HepG2 (cell line): ENCODE results near the gene ANAPC1. TPM values are rescaled to one million over a fixed set of nuclear protein-coding genes. Genes with fewer than 3 reads are reported as not detected.
A peak's percentile ranks its signal among the peaks of the same experiment; 100 is the strongest.

Experiments
- FOSL2 ChIP-seq: sonication (generic); formaldehyde crosslinking; IDR thresholded peaks from 2 replicates; pipeline ENCODE4 v1.4.0; 2020; ENCODE audit warnings: missing genetic modification reagents
- GZF1 ChIP-seq: sonication (generic); formaldehyde crosslinking; IDR thresholded peaks from 2 replicates; pipeline ENCODE4 v1.5.1; 2020; ENCODE audit warnings: mild to moderate bottlenecking, missing genetic modification reagents
- IRF2 ChIP-seq: IDR thresholded peaks from 2 replicates; pipeline ENCODE4 v1.6.1; 2018; ENCODE audit warnings: missing genetic modification reagents, missing compliant biosample characterization
- ISL2 ChIP-seq: sonication (generic); formaldehyde crosslinking; IDR thresholded peaks from 2 replicates; pipeline ENCODE4 v1.5.0; 2020; ENCODE audit warnings: missing genetic modification reagents
- ISX ChIP-seq: sonication (generic); formaldehyde crosslinking; conservative IDR thresholded peaks from 2 replicates; pipeline ENCODE4 v1.5.0; 2020; ENCODE audit warnings: missing genetic modification reagents
- KLF11 ChIP-seq: IDR thresholded peaks from 2 replicates; pipeline ENCODE4 v1.6.1; 2016; ENCODE audit warnings: missing compliant biosample characterization
- LCORL ChIP-seq, 2 experiments: fragments of 450-650 bp in 1 of 2; sonication (generic) in 1 of 2; formaldehyde crosslinking in 1 of 2; IDR thresholded peaks; 2 replicates each; pipeline versions ENCODE4 v1.5.0 to v1.6.1; 2017 to 2020; ENCODE audit warnings: antibody characterized with exemption in 1 of 2, missing genetic modification reagents in 1 of 2
- NPAS2 ChIP-seq: sonication (generic); formaldehyde crosslinking; IDR thresholded peaks from 2 replicates; pipeline ENCODE4 v1.8.0; 2022; ENCODE audit warnings: mild to moderate bottlenecking, missing genetic modification reagents, borderline replicate concordance
- SOX13 ChIP-seq, 3 experiments: fragments of 450-650 bp in 1 of 3; sonication (generic) in 1 of 3; formaldehyde crosslinking in 1 of 3; IDR thresholded peaks in 2 of 3; conservative IDR thresholded peaks in 1 of 3; 2 replicates each; pipeline versions ENCODE4 v1.5.0 to v1.6.1; 2016 to 2020; ENCODE audit warnings: antibody characterized with exemption in 1 of 3, mild to moderate bottlenecking in 1 of 3, missing compliant biosample characterization in 1 of 3, missing genetic modification reagents in 1 of 3, moderate library complexity in 1 of 3
- ZBTB20 ChIP-seq: sonication (generic); formaldehyde crosslinking; IDR thresholded peaks from 2 replicates; pipeline ENCODE4 v1.8.1; 2023; ENCODE audit warnings: missing genetic modification reagents, low read depth, mild to moderate bottlenecking, borderline replicate concordance
- ZBTB38 ChIP-seq: sonication (generic); formaldehyde crosslinking; IDR thresholded peaks from 2 replicates; pipeline ENCODE4 v1.5.1; 2020; ENCODE audit warnings: mild to moderate bottlenecking, missing genetic modification reagents
- ZFP37 ChIP-seq: sonication (generic); formaldehyde crosslinking; IDR thresholded peaks from 2 replicates; pipeline ENCODE4 v1.4.0; 2020; ENCODE audit warnings: missing genetic modification reagents, borderline replicate concordance
- ZKSCAN5 ChIP-seq: sonication (generic); formaldehyde crosslinking; IDR thresholded peaks from 2 replicates; pipeline ENCODE4 v1.5.1; 2020; ENCODE audit warnings: mild to moderate bottlenecking, missing genetic modification reagents
- ZNF263 ChIP-seq: sonication (generic); formaldehyde crosslinking; IDR thresholded peaks from 2 replicates; pipeline ENCODE4 v1.4.0; 2020; ENCODE audit warnings: missing genetic modification reagents
- ZNF484 ChIP-seq: sonication (generic); formaldehyde crosslinking; IDR thresholded peaks from 2 replicates; pipeline ENCODE4 v1.5.1; 2020; ENCODE audit warnings: mild to moderate bottlenecking, low read depth, missing genetic modification reagents, borderline replicate concordance
- ZNF777 ChIP-seq: sonication (generic); formaldehyde crosslinking; IDR thresholded peaks from 2 replicates; pipeline ENCODE4 v1.4.0; 2020; ENCODE audit warnings: missing genetic modification reagents
- ZNF788 ChIP-seq: sonication (generic); formaldehyde crosslinking; IDR thresholded peaks from 2 replicates; pipeline ENCODE4 v1.5.0; 2020; ENCODE audit warnings: mild to moderate bottlenecking, missing genetic modification reagents, borderline replicate concordance
- polyA plus RNA-seq, 8 experiments: library from polyadenylated mRNA; depleted of rRNA in 3 of 8; stranded (reverse) in 7 of 8; unstranded in 1 of 8; fragments of >200 nt; fragmentation: Illumina TruSeq in 4 of 8; extraction: Trizol in 4 of 8; gene quantifications; 2 replicates each; pipeline versions ENCODE4 v1.2.1 to v1.2.3, GENCODE V29; 2011 to 2016; ENCODE audit warnings: low read depth in 4 of 8, missing spikeins in 1 of 8, mixed read lengths in 1 of 8; ENCODE audit not compliant: insufficient read depth in 1 of 8
- total RNA-seq, 5 experiments: library from RNA; depleted of rRNA; stranded (reverse); fragments of >200 nt; fragmentation: Illumina TruSeq; extraction: Trizol; gene quantifications; 2 replicates each; pipeline ENCODE4 v1.2.3, GENCODE V29; 2016; ENCODE audit warnings: low read depth in 1 of 5
- TF ChIP-seq, protein P1 (sequence below): sonication (generic); formaldehyde crosslinking; IDR thresholded peaks from 2 replicates; pipeline ENCODE4 v1.4.0; 2020; ENCODE audit warnings: missing genetic modification reagents
- TF ChIP-seq, protein P2 (sequence below): sonication (generic); formaldehyde crosslinking; conservative IDR thresholded peaks from 2 replicates; pipeline ENCODE4 v1.4.0; 2020; ENCODE audit warnings: missing genetic modification reagents
- TF ChIP-seq, protein P3 (sequence below): sonication (generic); formaldehyde crosslinking; IDR thresholded peaks from 2 replicates; pipeline ENCODE4 v1.4.0; 2020; ENCODE audit warnings: missing genetic modification reagents

Gene ANAPC1
- total and polyA plus RNA-seq, 2 of the 13 experiments (the other 11 are each of a cell fraction or from before 2014, with no cell fraction given) = 50.0 to 89.7 TPM

DNA sequence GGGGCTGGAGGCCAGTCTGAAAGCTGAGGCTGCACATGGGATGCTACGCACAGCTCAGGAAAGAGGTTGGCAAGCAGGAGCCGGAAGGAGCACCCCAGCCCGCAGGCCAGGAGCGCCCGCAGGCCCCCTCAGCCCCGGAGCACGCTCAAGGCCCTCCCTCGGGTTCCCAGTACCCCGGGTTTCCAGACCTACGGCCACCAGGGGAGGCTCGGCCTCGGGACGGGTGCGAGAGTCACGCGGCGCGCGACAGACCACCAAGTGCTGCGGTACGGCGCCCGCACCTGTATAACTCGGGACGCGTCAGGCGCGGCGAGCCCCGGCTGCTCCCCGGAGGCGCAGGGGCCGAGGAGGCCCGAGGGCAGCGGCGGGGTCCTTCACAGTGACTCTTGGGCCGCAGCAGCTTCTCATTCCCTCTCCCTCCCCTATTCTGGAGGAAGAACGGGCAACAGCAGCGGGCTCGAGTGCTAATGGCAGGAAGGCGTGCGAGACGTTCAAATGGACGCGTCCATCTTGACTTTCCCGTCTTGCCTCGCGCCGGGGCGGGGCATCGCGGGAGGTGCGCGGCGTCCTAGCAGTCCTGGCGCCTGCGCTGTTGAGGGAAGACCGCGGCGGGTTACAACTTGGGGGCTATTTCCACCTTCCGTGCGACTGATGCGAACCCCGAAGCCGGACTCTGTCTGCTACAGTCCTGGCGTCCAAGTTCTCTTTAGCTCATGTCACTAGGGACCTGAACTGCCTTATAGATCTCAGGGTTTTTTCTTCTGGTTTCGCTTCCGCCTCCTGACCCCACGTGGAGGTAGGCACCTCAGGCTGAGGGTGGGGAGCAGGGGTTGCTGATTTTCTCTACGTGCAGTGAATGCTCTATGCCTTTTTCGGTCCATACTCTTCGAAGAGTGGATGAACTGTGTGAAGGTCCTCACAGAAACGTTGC lies at the start of gene ANAPC1 (continued):
- TF ChIP-seq, protein P1, sequence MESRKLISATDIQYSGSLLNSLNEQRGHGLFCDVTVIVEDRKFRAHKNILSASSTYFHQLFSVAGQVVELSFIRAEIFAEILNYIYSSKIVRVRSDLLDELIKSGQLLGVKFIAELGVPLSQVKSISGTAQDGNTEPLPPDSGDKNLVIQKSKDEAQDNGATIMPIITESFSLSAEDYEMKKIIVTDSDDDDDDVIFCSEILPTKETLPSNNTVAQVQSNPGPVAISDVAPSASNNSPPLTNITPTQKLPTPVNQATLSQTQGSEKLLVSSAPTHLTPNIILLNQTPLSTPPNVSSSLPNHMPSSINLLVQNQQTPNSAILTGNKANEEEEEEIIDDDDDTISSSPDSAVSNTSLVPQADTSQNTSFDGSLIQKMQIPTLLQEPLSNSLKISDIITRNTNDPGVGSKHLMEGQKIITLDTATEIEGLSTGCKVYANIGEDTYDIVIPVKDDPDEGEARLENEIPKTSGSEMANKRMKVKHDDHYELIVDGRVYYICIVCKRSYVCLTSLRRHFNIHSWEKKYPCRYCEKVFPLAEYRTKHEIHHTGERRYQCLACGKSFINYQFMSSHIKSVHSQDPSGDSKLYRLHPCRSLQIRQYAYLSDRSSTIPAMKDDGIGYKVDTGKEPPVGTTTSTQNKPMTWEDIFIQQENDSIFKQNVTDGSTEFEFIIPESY (CRISPR knock-in tag) = no peak; the same call in 1 of the 2 replicates
- TF ChIP-seq NPAS2 (no peak), ZNF777 (CRISPR knock-in tag) (peak; percentile 37; the same call in 1 of the 2 replicates), GZF1 (peak; percentile 59), ISX (CRISPR knock-in tag) (no peak), SOX13 (IDR thresholded peaks at IDR 0.05) (peak; percentile 45; the same call in 1 of the 2 replicates), SOX13 (CRISPR knock-in tag; conservative IDR thresholded peaks at IDR 0.05 in 1 of 2, IDR thresholded peaks at IDR 0.05 in 1 of 2) (peak in 1 of 2 experiments; percentile 43; a peak in 1 of 4 replicates), LCORL (IDR thresholded peaks at IDR 0.05) (no peak), LCORL (CRISPR knock-in tag; IDR thresholded peaks at IDR 0.05) (no peak; the same call in 1 of the 2 replicates), ZFP37 (CRISPR knock-in tag) (no peak), ISL2 (CRISPR knock-in tag) (peak; percentile 91), ZBTB38 (CRISPR knock-in tag) (peak; percentile 74; the same call in 1 of the 2 replicates), KLF11 (CRISPR knock-in tag) (no peak), ZNF788 (CRISPR knock-in tag) (peak; percentile 98), ZKSCAN5 (0 out of 2 replicates have a peak, but pooled peaks have one; percentile 21), ZBTB20 (CRISPR knock-in tag) (peak; percentile 87; the same call in 1 of the 2 replicates), FOSL2 (peak; percentile 34), ZNF263 (peak; percentile 86), ZNF484 (CRISPR knock-in tag) (no peak), IRF2 (CRISPR knock-in tag) (peak; percentile 93)
- TF ChIP-seq, protein P2, sequence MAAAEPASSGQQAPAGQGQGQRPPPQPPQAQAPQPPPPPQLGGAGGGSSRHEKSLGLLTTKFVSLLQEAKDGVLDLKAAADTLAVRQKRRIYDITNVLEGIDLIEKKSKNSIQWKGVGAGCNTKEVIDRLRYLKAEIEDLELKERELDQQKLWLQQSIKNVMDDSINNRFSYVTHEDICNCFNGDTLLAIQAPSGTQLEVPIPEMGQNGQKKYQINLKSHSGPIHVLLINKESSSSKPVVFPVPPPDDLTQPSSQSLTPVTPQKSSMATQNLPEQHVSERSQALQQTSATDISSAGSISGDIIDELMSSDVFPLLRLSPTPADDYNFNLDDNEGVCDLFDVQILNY (CRISPR knock-in tag) = peak; percentile 87
- TF ChIP-seq, protein P3, sequence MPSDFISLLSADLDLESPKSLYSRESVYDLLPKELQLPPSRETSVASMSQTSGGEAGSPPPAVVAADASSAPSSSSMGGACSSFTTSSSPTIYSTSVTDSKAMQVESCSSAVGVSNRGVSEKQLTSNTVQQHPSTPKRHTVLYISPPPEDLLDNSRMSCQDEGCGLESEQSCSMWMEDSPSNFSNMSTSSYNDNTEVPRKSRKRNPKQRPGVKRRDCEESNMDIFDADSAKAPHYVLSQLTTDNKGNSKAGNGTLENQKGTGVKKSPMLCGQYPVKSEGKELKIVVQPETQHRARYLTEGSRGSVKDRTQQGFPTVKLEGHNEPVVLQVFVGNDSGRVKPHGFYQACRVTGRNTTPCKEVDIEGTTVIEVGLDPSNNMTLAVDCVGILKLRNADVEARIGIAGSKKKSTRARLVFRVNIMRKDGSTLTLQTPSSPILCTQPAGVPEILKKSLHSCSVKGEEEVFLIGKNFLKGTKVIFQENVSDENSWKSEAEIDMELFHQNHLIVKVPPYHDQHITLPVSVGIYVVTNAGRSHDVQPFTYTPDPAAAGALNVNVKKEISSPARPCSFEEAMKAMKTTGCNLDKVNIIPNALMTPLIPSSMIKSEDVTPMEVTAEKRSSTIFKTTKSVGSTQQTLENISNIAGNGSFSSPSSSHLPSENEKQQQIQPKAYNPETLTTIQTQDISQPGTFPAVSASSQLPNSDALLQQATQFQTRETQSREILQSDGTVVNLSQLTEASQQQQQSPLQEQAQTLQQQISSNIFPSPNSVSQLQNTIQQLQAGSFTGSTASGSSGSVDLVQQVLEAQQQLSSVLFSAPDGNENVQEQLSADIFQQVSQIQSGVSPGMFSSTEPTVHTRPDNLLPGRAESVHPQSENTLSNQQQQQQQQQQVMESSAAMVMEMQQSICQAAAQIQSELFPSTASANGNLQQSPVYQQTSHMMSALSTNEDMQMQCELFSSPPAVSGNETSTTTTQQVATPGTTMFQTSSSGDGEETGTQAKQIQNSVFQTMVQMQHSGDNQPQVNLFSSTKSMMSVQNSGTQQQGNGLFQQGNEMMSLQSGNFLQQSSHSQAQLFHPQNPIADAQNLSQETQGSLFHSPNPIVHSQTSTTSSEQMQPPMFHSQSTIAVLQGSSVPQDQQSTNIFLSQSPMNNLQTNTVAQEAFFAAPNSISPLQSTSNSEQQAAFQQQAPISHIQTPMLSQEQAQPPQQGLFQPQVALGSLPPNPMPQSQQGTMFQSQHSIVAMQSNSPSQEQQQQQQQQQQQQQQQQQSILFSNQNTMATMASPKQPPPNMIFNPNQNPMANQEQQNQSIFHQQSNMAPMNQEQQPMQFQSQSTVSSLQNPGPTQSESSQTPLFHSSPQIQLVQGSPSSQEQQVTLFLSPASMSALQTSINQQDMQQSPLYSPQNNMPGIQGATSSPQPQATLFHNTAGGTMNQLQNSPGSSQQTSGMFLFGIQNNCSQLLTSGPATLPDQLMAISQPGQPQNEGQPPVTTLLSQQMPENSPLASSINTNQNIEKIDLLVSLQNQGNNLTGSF (CRISPR knock-in tag) = peak; percentile 54; the same call in 1 of the 2 replicates
